Activated CD4-positive, alpha-beta T cell treated with anti-CD3 and anti-CD28 coated beads, Interleukin-2, Interleukin-6, amounts not matched to agents 100 ng/mL and 50 ng/mL, durations not matched to agents 16 hours and 8 hours (primary cell): ENCODE results near the gene TSPAN17.

Experiments used
- DNase-seq: peaks from one replicate; pipeline ENCODE4 v3.0.0-alpha.2; 2020

TSPAN17 gene

GRCh38 chr5:176624142-176624541 is 23.1 kb upstream of the TSPAN17 start:
- no peak for DNase-seq

GRCh38 chr5:176624938-176625337 is 22.3 kb upstream of the TSPAN17 start:
- DNase-seq = no peak

GRCh38 chr5:176625512-176625911 is 21.8 kb upstream of the TSPAN17 start:
- no peak for DNase-seq

- no peak for DNase-seq
Measured at GRCh38 chr5:176625966-176626875, 21.1 kb upstream of the TSPAN17 start.

GRCh38 chr5:176626876-176627236 is 20.4 kb upstream of the TSPAN17 start:
- no peak for DNase-seq

GRCh38 chr5:176627582-176627981 is 19.7 kb upstream of the TSPAN17 start:
- no peak for DNase-seq

- DNase-seq = no peak
Measured at GRCh38 chr5:176628406-176629228, 18.7 kb upstream of the TSPAN17 start.

- DNase-seq = no peak
Measured at GRCh38 chr5:176629317-176629852, 17.9 kb upstream of the TSPAN17 start.

GRCh38 chr5:176629853-176630680 is 17.2 kb upstream of the TSPAN17 start, which contains the start of the genes EIF4E1B and SNCB:
Gene EIF4E1B, plus strand, starts transcription at chr5:176630675. Its CDS starts 12,113 bp downstream, at chr5:176642788.
Gene SNCB, minus strand, starts transcription at chr5:176630534. Its CDS starts 880 bp downstream, at chr5:176629654.
- DNase-seq = peak; percentile 62

- no peak for DNase-seq
Measured at GRCh38 chr5:176630681-176631222, 16.5 kb upstream of the TSPAN17 start.

GRCh38 chr5:176631383-176632200 is 15.7 kb upstream of the TSPAN17 start:
- DNase-seq = no peak

GRCh38 chr5:176632745-176633144 is 14.5 kb upstream of the TSPAN17 start:
- DNase-seq = no peak

GRCh38 chr5:176633598-176633997 is 13.7 kb upstream of the TSPAN17 start:
- DNase-seq = no peak

GRCh38 chr5:176636426-176636825 is 10.9 kb upstream of the TSPAN17 start:
- DNase-seq = no peak

- DNase-seq = no peak
Measured at GRCh38 chr5:176637556-176637955, 9.7 kb upstream of the TSPAN17 start.

GRCh38 chr5:176638437-176638836 is 8.8 kb upstream of the TSPAN17 start:
- no peak for DNase-seq

GRCh38 chr5:176639208-176639607 is 8.1 kb upstream of the TSPAN17 start:
- DNase-seq = no peak

- no peak for DNase-seq
Measured at GRCh38 chr5:176639981-176640380, 7.3 kb upstream of the TSPAN17 start.

- DNase-seq = no peak
Measured at GRCh38 chr5:176640616-176641015, 6.7 kb upstream of the TSPAN17 start.

GRCh38 chr5:176642675-176643490 is 4.4 kb upstream of the TSPAN17 start:
- no peak for DNase-seq
